ENCODE measurements around the gene URI1. TPM values are rescaled to one million over a fixed set of nuclear protein-coding genes. Genes with fewer than 3 reads are reported as not detected.
"Not testable (repeated sequence)": the region's sequence is repeated elsewhere in the genome, so short reads cannot be mapped to it uniquely, and the experiment has no call there.

Gene URI1
- polyA plus RNA-seq, 1 donor (not counting 4 experiments of a cell fraction or from before 2014, with no cell fraction given) = 98.6 TPM

GRCh38 chr19:30036154-30037129 is 94.4 kb downstream of the URI1 start:
- DNase-seq (ENCODE audit: low read depth, low spot score) = no peak
- H3K9me3 ChIP-seq (ENCODE audit: control insufficient read depth, low read depth, low read length) = no peaks in the 10 kb centered on the region
- H3K4me3 ChIP-seq (ENCODE audit: control insufficient read depth in 2 of 3, extremely low read depth in 1 of 3, insufficient read depth in 2 of 3, low read depth in 1 of 3, low read length in 3 of 3) = no peak overlapping the region
- no peaks in the 10 kb centered on the region for H3K27me3 ChIP-seq (ENCODE audit: control insufficient read depth, extremely low read depth, insufficient read depth, low read length)
- H3K9ac ChIP-seq (ENCODE audit: control insufficient read depth, extremely low read depth, insufficient read depth, low read length) = no peak overlapping the region
- no peak overlapping the region for H3K27ac ChIP-seq (ENCODE audit: control insufficient read depth, insufficient read depth, low read length)
- TF ChIP-seq CTCF (optimal IDR thresholded peaks at IDR 0.05 in 1 of 3, IDR thresholded peaks at IDR 0.05 in 1 of 3, conservative IDR thresholded peaks at IDR 0.05 in 1 of 3; ENCODE audit: extremely low read depth in 1 of 3, insufficient read depth in 2 of 3, low read length in 3 of 3) = no peak
- no peak for TF ChIP-seq EZH2 (IDR thresholded peaks at IDR 0.05; ENCODE audit: low read length)
- no peaks in the 10 kb centered on the region for H4K20me1 ChIP-seq (ENCODE audit: control insufficient read depth, extremely low read depth, insufficient read depth, low read length)
- no peaks in the 10 kb centered on the region for H3K4me1 ChIP-seq (ENCODE audit: control insufficient read depth, extremely low read depth, insufficient read depth, low read length)
- no peak overlapping the region for H3K4me2 ChIP-seq (ENCODE audit: control insufficient read depth, extremely low read depth, insufficient read depth, low read depth, low read length)
- H3K36me3 ChIP-seq (ENCODE audit: control insufficient read depth in 2 of 2, extremely low read depth in 1 of 2, insufficient read depth in 2 of 2, low read length in 2 of 2) = peaks cover 0 to 4% of the 10 kb centered on the region in 2 experiments
- no peak overlapping the region for H2AFZ ChIP-seq (ENCODE audit: control insufficient read depth, low read length)
- H3K79me2 ChIP-seq (ENCODE audit: control insufficient read depth, insufficient read depth, low read length) = no peaks in the 10 kb centered on the region
- H3K9me1 ChIP-seq (ENCODE audit: control insufficient read depth, extremely low read depth, insufficient read depth, low read length) = no peaks in the 10 kb centered on the region
- no peak for FAIRE-seq
- dilution Hi-C loops (cut with MboI; ENCODE audit: extremely low pct_ligation_motif_present, low sequenced_read_pairs) = no loop called here

GRCh38 chr19:30037835-30038234 is 95.8 kb downstream of the URI1 start:
- Histone ChIP-seq H3K4me3 (ENCODE audit: control insufficient read depth in 2 of 3, extremely low read depth in 1 of 3, insufficient read depth in 2 of 3, low read depth in 1 of 3, low read length in 3 of 3) (no peak overlapping the region), H3K27me3 (ENCODE audit: control insufficient read depth, extremely low read depth, insufficient read depth, low read length) (no peaks in the 10 kb centered on the region), H3K9ac (ENCODE audit: control insufficient read depth, extremely low read depth, insufficient read depth, low read length) (no peak overlapping the region), H3K79me2 (ENCODE audit: control insufficient read depth, insufficient read depth, low read length) (no peaks in the 10 kb centered on the region), H4K20me1 (ENCODE audit: control insufficient read depth, extremely low read depth, insufficient read depth, low read length) (no peaks in the 10 kb centered on the region), H3K9me3 (ENCODE audit: control insufficient read depth, low read depth, low read length) (no peaks in the 10 kb centered on the region), H3K9me1 (ENCODE audit: control insufficient read depth, extremely low read depth, insufficient read depth, low read length) (no peaks in the 10 kb centered on the region), H3K4me1 (ENCODE audit: control insufficient read depth, extremely low read depth, insufficient read depth, low read length) (no peaks in the 10 kb centered on the region), H3K27ac (ENCODE audit: control insufficient read depth, insufficient read depth, low read length) (no peak overlapping the region), H3K36me3 (ENCODE audit: control insufficient read depth in 2 of 2, extremely low read depth in 1 of 2, insufficient read depth in 2 of 2, low read length in 2 of 2) (peaks cover 0 to 4% of the 10 kb centered on the region in 2 experiments), H2AFZ (ENCODE audit: control insufficient read depth, low read length) (no peak overlapping the region), H3K4me2 (ENCODE audit: control insufficient read depth, extremely low read depth, insufficient read depth, low read depth, low read length) (no peak overlapping the region)
- FAIRE-seq (peak; percentile 5), DNase-seq (ENCODE audit: low read depth, low spot score) (no peak)
- TF ChIP-seq EZH2 (IDR thresholded peaks at IDR 0.05; ENCODE audit: low read length) (no peak), CTCF (optimal IDR thresholded peaks at IDR 0.05 in 1 of 3, IDR thresholded peaks at IDR 0.05 in 1 of 3, conservative IDR thresholded peaks at IDR 0.05 in 1 of 3; ENCODE audit: extremely low read depth in 1 of 3, insufficient read depth in 2 of 3, low read length in 3 of 3) (no peak)
- dilution Hi-C loops (cut with MboI; ENCODE audit: extremely low pct_ligation_motif_present, low sequenced_read_pairs) = no loop called here

- FAIRE-seq; H3K79me2 ChIP-seq (ENCODE audit: control insufficient read depth, insufficient read depth, low read length); H3K4me1 ChIP-seq (ENCODE audit: control insufficient read depth, extremely low read depth, insufficient read depth, low read length); DNase-seq (ENCODE audit: low read depth, low spot score); H3K9me1 ChIP-seq (ENCODE audit: control insufficient read depth, extremely low read depth, insufficient read depth, low read length); H3K36me3 ChIP-seq (ENCODE audit: control insufficient read depth in 2 of 2, extremely low read depth in 1 of 2, insufficient read depth in 2 of 2, low read length in 2 of 2); H3K4me2 ChIP-seq (ENCODE audit: control insufficient read depth, extremely low read depth, insufficient read depth, low read depth, low read length); H3K27ac ChIP-seq (ENCODE audit: control insufficient read depth, insufficient read depth, low read length); dilution Hi-C loops (cut with MboI; ENCODE audit: extremely low pct_ligation_motif_present, low sequenced_read_pairs); H3K9me3 ChIP-seq (ENCODE audit: control insufficient read depth, low read depth, low read length); H2AFZ ChIP-seq (ENCODE audit: control insufficient read depth, low read length); H3K9ac ChIP-seq (ENCODE audit: control insufficient read depth, extremely low read depth, insufficient read depth, low read length); H3K4me3 ChIP-seq (ENCODE audit: control insufficient read depth in 2 of 3, extremely low read depth in 1 of 3, insufficient read depth in 2 of 3, low read depth in 1 of 3, low read length in 3 of 3); H3K27me3 ChIP-seq (ENCODE audit: control insufficient read depth, extremely low read depth, insufficient read depth, low read length); H4K20me1 ChIP-seq (ENCODE audit: control insufficient read depth, extremely low read depth, insufficient read depth, low read length): not testable (repeated sequence)
These were observed 99.9 kb downstream of the URI1 start for GRCh38 chr19:30041931-30042330.

Measured in keratinocyte (primary cell).